Pancreas (tissue), 10 donors: ENCODE measurements around the gene EXOC4. TPM values are rescaled to one million over a fixed set of nuclear protein-coding genes. Genes with fewer than 3 reads are reported as not detected.

Experiments
- ATAC-seq, 4 donors: fragments of 200-7000 bp; cut with Tn5 transposase; one replicate each; pipeline versions ENCODE4 v1.8.0 to v1.9.1; 2020; ENCODE audit warnings: mild to moderate bottlenecking in 4 of 4, moderate library complexity in 4 of 4
- DNase-seq, 6 donors: peaks; one replicate each; pipeline ENCODE4 v3.0.0-alpha.2; 2020
- FAIRE-seq: peaks from 2 replicates; lab custom pipeline; 2012; peaks lifted over from hg19 to GRCh38; lab: Jason Lieb, UNC
- H3K27ac ChIP-seq, 4 donors: fragments of 200-600 bp; sonication (generic); 1 replicate in 3 of 4; 2 replicates in 1 of 4; pipeline versions ENCODE4 v1.5.0 to v1.8.0; 2020
- H3K27me3 ChIP-seq, 4 donors: fragments of 200-600 bp; one replicate each; pipeline ENCODE4 v1.8.0; 2021
- H3K36me3 ChIP-seq, 3 donors: fragments of 200-600 bp; sonication (generic) in 1 of 3; one replicate each; pipeline versions ENCODE4 v1.5.0 to v1.8.0; 2020 to 2021
- H3K4me1 ChIP-seq, 3 donors: fragments of 200-600 bp; one replicate each; pipeline ENCODE4 v1.8.0; 2021
- H3K4me3 ChIP-seq, 4 donors: fragments of 200-600 bp; sonication (generic) in 2 of 4; one replicate each; pipeline versions ENCODE4 v1.5.0 to v1.8.0; 2020 to 2021
- H3K9me3 ChIP-seq, 4 donors: fragments of 200-600 bp; one replicate each; pipeline ENCODE4 v1.8.0; 2021
- WGBS, 2 donors: extraction: QIAGEN DNeasy Blood & Tissue Kit; methylation state at CpG; one replicate each; pipeline ENCODE4 v1.1.7; 2013; 5-methylcytosine and 5-hydroxymethylcytosine counted together
- intact Hi-C, 3 donors: fragments of 100-400 bp; cut with DNase I; formaldehyde crosslinking; loops; one replicate each; pipeline versions ENCODE4 v1.11.1 to v1.14.2; 2022
- polyA plus RNA-seq, 2 donors: library from polyadenylated mRNA; stranded (reverse); fragments of 200-250 nt; gene quantifications; one replicate each; pipeline ENCODE4 v1.2.3, GENCODE V29; 2013
- total RNA-seq, 6 donors: library from RNA; stranded (reverse); fragmentation: NEBNext Ultra II Directional in 4 of 6; extraction: Animal tissue kit (Norgen Biotek cat#: 25700) in 4 of 6; gene quantifications; one replicate each; pipeline versions ENCODE4 v1.2.1 to v1.2.4, GENCODE V29; 2021 to 2023
- TF ChIP-seq, protein P1 (sequence below), 4 donors: fragments of 200-600 bp; sonication (generic) in 3 of 4; IDR thresholded peaks; one replicate each; pipeline versions ENCODE4 v1.5.0 to v1.8.0; 2021; ENCODE audit warnings: antibody characterized with exemption in 4 of 4
- donor health status: healthy with polysubstance abuse.
- donor health status: DM: no; HTN: no; CAD: no; lungs with moderate emphysema.
- donor health status: DM: no; HTN: no; CAD: no.
- donor health status: control.
- donor health status: control.
- donor health status: Bipolar disorder and iron deficiency.
- donor health status: DM: yes; HTN: yes; CAD: no.
- donor health status: DM: no; HTN: no; CAD: no.
- donor health status: DM: no; HTN: no; CAD: no.
- donor health status: DM: yes; HTN: yes; CAD: no.

The EXOC4 gene
- total and polyA plus RNA-seq, 8 donors = 13.4 to 81.2 (median 53.8) TPM

DNA sequence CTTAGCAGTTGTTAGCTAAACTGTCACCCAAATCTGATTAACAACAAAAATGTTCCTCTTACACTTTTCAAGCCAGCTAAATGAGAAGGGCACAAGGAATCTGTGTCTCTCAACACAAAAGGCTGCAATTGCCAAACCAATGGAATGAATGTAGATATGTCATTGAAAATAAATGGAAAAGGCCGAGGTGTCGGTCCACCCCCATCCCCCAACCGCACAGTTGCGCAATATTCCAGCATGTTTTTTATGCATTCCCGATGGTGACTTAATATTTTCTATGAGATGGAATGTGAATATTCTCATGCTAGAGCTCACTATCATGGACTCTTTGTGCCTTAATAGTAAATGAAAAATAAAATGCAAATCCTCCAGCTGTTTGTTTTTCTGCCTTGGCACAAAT lies 692.6 kb downstream of the EXOC4 start:
- H3K4me1 ChIP-seq = no peaks in the 10 kb centered on the region
- no peaks in the 10 kb centered on the region for H3K9me3 ChIP-seq
- no peak overlapping the region for H3K27ac ChIP-seq
- no peak overlapping the region for H3K4me3 ChIP-seq
- ATAC-seq = no peak
- H3K27me3 ChIP-seq = no peaks in the 10 kb centered on the region
- 67 to 71% methylated on average over 5 of the region's 5 CpGs for WGBS, 2 donors
- DNase-seq = no peak
- intact Hi-C loops = no loop called here
- no peak for FAIRE-seq
- no peaks in the 10 kb centered on the region for H3K36me3 ChIP-seq
- TF ChIP-seq, protein P1, sequence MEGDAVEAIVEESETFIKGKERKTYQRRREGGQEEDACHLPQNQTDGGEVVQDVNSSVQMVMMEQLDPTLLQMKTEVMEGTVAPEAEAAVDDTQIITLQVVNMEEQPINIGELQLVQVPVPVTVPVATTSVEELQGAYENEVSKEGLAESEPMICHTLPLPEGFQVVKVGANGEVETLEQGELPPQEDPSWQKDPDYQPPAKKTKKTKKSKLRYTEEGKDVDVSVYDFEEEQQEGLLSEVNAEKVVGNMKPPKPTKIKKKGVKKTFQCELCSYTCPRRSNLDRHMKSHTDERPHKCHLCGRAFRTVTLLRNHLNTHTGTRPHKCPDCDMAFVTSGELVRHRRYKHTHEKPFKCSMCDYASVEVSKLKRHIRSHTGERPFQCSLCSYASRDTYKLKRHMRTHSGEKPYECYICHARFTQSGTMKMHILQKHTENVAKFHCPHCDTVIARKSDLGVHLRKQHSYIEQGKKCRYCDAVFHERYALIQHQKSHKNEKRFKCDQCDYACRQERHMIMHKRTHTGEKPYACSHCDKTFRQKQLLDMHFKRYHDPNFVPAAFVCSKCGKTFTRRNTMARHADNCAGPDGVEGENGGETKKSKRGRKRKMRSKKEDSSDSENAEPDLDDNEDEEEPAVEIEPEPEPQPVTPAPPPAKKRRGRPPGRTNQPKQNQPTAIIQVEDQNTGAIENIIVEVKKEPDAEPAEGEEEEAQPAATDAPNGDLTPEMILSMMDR (IDR thresholded peaks at IDR 0.05) = no peak

DNA sequence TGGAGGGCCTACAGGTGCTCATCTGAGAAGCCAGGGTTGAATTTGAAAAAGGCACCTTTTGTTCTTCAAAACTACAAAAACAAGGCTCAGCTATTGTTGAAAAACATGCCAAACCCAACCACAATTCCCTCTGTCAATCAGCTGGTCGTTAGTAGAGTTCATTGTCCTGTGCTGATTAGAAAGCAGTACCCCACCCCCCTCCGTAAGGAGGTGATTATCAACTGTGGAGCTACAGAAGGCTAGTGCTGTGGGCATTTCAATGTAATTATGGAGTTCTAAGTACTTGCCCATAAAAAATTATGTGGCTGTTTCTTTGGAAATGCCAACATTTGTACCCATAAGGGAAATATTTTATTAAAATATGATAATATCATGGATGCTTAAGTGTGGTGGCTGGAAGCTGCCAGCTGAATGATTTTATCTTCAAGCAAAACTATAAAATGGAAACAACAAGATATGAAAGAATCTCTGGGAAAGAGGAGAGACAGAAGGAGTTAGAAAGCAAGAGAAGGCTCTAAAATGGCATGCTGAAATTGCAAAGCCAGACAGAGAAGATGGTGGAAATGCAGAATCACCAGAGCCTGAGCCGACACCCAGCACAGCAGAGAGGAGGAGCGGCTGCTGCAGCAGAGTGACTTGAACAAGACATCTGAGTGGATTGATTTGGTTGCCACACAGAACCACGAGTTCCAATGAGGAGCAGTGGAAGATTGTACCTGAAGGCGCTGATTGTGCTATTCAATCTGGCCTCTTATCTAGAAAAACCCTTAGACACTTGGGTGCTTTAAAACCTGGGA lies 694.8 kb downstream of the EXOC4 start:
- Histone ChIP-seq H3K27ac (no peak overlapping the region), H3K36me3 (no peaks in the 10 kb centered on the region), H3K27me3 (no peaks in the 10 kb centered on the region), H3K4me1 (no peaks in the 10 kb centered on the region), H3K9me3 (no peaks in the 10 kb centered on the region), H3K4me3 (no peak overlapping the region)
- TF ChIP-seq, protein P1 (IDR thresholded peaks at IDR 0.05) = no peak
- intact Hi-C loops = no loop called here
- 83 to 84% methylated on average over 6 of the region's 6 CpGs for WGBS, 2 donors
- DNase-seq (no peak), FAIRE-seq (no peak), ATAC-seq (no peak)

DNA sequence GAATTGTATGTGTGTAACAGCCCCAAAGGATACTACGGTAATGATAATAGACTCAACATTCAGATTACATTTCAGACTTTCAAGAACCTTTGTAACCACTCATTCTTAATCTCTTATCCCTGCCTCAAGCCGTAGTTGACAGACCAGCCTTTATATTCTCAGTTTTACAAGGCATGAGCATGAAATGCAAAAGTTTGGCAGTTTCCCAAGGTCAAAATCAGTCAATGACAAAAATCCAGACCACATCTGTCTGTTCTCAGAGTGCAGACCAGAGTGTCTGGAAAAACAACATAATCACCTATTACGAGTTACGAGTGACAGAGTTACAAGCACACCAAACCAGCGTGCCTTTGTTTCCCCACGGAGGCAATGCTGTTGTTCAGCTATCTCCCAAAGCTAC lies 695.7 kb downstream of the EXOC4 start:
- Histone ChIP-seq H3K4me3 (no peak overlapping the region), H3K9me3 (no peaks in the 10 kb centered on the region), H3K27me3 (no peaks in the 10 kb centered on the region), H3K4me1 (no peaks in the 10 kb centered on the region), H3K36me3 (no peaks in the 10 kb centered on the region), H3K27ac (no peak overlapping the region)
- DNase-seq (no peak), ATAC-seq (no peak), FAIRE-seq (no peak)
- intact Hi-C loops = no loop called here
- WGBS, 2 donors = 77 to 78% methylated on average over 6 of the region's 6 CpGs
- TF ChIP-seq, protein P1 (IDR thresholded peaks at IDR 0.05) = no peak

DNA sequence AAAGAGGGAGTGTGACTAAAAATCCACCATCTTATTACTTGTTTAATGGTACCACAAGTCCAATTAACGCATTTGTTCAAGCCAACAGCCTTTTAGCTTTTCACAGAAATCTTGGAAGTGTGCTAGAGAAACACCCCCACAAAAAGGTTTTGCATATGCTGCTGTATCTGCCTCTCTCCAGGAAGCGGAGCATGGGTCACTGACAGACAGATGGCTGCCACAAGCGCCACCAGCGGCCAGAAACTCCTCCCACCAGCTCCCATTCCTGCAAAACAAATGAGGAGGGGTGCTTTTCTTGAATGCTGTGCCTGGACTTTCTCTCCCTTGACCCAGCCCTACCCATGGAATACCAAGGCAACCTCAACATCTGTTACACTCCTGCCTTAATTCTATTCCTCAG lies 698.0 kb downstream of the EXOC4 start:
- no peak overlapping the region for H3K27ac ChIP-seq
- FAIRE-seq = no peak
- H3K4me1 ChIP-seq = no peaks in the 10 kb centered on the region
- ATAC-seq = no peak
- TF ChIP-seq, protein P1 (IDR thresholded peaks at IDR 0.05) = no peak
- WGBS, 2 donors = 81 to 84% methylated on average over 4 of the region's 4 CpGs
- no peaks in the 10 kb centered on the region for H3K36me3 ChIP-seq
- intact Hi-C loops = no loop called here
- DNase-seq = no peak
- no peak overlapping the region for H3K4me3 ChIP-seq
- H3K27me3 ChIP-seq = no peaks in the 10 kb centered on the region
- H3K9me3 ChIP-seq = no peaks in the 10 kb centered on the region

DNA sequence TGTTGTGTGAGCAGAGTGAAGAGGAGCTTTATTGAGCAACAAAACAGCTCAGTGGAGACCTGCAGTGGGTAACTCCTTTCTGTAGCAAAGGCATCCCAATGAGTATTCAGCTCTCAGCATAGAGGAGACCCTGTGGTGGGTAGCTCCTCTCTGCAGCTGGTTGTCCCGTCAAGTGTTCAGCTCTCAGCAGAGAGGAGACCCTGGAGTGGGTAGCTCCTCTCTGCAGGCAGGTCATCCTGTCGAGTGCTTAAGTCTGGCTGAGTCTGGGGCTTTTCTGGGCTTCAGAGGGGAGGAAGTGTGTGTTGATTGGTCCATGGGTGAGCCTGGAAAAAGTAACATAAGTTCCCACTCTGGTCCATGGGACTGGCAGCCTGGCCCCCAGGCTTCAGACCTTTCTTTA lies 702.3 kb downstream of the EXOC4 start:
- no peak for FAIRE-seq

More for the DNA sequence above, 702.3 kb downstream of the EXOC4 start:
- WGBS, 2 donors = 95 to 100% methylated on average over 2 of the region's 2 CpGs
- H3K27me3 ChIP-seq = no peaks in the 10 kb centered on the region
- no peak for ATAC-seq
- H3K9me3 ChIP-seq = no peaks in the 10 kb centered on the region
- TF ChIP-seq, protein P1 (IDR thresholded peaks at IDR 0.05) = no peak
- DNase-seq = no peak
- intact Hi-C loops = no loop called here
- H3K4me1 ChIP-seq = no peaks in the 10 kb centered on the region
- no peak overlapping the region for H3K27ac ChIP-seq
- H3K4me3 ChIP-seq = no peak overlapping the region
- H3K36me3 ChIP-seq = no peaks in the 10 kb centered on the region
